GM18502 (cell line): Measurements from ENCODE around the gene RPL22.

Experiments used
- ATAC-seq: cut with Tn5 transposase; IDR thresholded peaks from one replicate; pipeline ENCODE4 v1.9.1; 2021; ENCODE audit warnings: mild to moderate bottlenecking; ENCODE audit not compliant: unreplicated experiment, poor library complexity

The RPL22 gene

DNA sequence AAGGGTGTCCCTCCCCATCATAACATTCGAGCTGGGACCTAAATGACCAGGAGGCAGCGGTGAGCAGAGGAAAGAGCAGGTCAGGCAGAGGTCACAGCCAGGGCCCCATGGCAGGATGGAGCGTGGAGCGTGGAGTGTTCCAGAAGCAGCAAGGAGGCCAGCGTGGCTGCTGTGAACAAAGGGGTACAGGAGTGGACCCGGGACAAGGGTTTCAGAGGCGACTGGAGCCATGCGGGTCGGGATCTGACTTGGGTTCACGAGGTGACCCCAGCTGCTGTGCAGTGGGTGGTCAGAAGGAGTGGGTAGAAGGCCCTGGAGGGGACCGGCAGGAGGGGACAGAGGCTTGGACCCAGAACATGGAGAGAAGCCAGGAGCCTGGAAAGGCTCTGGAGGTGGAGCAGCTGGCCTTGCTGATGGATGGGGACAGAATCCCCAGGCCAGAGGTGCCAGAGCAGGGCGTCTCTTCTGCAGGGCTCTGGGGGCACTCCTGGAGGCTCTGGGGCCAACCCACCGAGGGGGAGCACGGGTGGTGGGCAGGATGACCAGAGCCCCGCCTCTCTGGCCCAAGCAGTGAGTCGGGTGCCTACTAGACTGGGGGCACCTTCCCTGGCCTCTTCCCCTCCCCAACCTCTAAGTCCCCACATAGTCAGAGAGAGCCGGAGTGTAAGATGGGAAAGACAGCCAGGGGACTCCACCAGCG lies 21.6 kb downstream of the RPL22 start:
- ATAC-seq: no peak

GRCh38 chr1:6176779-6177178 lies 22.6 kb downstream of the RPL22 start:
- ATAC-seq: no peak

DNA sequence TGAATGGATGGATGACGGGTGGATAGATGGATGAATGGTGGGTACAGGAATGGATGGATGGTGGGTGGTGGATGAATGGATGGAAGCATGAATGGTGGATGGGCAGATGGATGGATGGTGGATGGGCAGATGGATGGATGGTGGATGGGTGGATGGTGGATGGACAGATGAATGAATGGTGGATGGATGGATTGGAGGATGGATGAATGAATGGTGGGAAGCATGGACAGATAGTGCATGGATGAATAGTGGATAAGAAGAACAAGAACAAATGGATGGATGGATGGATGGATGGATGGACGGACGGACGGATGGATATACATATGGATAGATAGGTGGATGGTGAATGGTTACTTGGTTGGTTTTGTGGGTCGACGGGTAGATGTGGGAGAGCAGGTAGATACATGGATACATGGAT lies 24.0 kb downstream of the RPL22 start:
- no peak for ATAC-seq

DNA sequence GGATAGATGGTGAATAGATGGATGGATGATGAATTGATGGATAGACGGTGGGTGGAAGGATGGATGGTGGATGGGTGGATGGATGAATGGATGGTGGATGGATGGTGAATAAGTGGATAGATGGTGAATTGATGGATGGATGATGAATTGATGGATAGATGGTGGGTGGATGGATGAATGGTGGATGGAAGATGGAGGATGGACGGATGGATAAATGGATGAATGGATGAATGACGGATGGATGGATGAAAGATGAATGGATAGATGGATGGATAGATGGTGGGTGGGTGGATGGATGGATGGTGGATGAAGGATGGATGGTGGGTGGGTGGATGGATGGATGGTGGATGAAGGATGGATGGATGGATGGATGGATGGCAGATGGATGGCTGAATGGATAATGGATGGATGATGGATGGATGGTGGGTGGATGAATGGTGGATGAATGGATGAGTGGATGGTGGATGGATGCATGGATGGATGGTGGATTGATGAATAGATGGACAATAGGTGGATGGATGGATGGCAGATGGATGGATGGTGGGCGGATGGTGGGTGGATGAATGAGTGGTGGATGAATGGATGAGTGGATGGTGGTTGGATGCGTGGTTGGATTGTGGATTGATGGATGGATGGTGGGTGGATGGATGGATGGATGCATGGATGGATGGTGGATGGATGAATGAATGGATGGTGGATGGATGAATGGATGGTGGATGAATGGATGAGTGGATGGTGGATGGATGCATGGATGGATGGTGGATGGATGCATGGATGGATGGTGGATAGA lies 24.6 kb downstream of the RPL22 start:
- ATAC-seq: no peak

DNA sequence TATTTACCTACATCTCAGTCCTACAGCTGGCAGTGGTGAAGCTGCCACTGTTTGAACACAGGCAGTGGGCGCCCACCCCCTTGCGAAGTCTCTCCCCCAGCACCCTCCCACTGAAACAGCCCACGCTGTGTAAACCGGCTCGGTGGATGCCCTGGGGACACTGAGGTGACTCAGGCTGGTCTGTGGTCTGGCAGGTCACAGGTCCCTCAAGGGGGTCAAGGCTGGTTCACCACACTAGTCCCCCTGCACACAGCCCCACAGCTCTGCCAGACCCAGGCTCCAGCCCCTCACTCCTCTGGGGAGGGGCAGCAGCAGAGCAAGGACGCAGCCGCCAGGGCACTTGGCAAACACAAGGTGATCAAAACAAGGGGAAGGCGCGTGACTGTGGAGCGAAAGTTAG lies 26.8 kb downstream of the RPL22 start:
- ATAC-seq: no peak

GRCh38 chr1:6171548-6172124 lies 27.8 kb downstream of the RPL22 start:
- ATAC-seq: no peak

GRCh38 chr1:6170742-6171201 lies 28.6 kb downstream of the RPL22 start:
- no peak for ATAC-seq

GRCh38 chr1:6170116-6170741 lies 29.2 kb downstream of the RPL22 start:
- ATAC-seq: no peak

DNA sequence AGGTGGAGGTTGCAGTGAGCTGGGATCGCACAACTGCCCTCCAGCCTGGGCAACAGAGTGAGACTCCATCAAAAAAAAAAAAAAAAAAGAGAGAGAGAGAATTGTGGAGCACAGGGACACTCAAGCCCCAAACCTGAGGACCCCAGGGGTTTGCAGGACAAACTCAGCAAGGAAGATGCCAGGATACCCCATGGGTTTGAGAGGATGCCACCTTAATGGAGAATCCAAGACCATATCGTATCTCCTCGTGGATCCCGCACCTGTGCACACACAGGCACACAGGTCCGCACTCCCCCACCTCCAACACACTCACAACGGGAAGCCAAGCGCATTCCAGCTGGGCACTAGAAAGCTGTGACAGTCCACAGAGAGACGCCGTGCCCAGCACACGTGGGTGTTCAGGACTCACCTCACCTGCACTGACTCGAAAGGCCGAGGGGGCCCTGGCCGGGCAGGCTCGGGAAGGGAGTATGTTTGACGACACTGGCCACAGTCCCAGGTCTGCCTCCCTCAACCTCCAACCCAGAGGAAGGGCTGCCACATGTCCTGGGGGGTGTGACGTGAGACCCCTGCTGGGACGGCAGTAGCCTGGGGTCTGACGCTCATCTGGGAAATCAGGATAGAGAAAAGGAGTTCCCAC lies 30.3 kb downstream of the RPL22 start:
- ATAC-seq: no peak

- ATAC-seq: no peak
Observed at GRCh38 chr1:6167391-6168303, 31.7 kb downstream of the RPL22 start.

- no peak for ATAC-seq
Observed at GRCh38 chr1:6166655-6167390, 32.6 kb downstream of the RPL22 start.

GRCh38 chr1:6166221-6166620 lies 33.2 kb downstream of the RPL22 start:
- no peak for ATAC-seq

DNA sequence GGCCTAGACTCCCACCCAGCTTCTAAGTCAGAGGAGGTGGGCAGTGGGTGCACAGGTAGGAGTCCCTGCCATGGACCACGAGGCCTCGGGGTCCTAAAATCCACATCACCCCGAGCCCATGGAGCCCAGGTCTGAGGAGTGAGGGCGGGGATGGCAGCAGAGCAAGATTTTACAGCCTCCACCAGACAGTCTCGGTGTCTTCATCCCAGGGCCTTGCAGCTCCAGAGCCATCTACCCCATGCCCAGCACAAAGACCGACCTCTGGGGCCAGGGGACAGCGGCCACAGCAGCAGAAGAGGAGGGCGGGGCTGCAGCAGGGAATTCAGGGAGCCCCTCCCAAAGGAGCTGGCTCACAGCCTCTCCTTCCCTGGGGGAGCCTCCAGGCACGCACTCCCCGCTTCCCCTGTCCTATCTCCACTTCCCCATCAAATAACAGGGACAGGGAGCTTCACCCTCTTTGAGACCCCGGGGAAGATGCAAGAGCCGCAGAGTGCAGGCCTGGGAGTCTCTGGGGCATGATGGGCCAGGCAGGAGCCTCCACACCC lies 33.9 kb downstream of the RPL22 start:
- ATAC-seq: no peak

DNA sequence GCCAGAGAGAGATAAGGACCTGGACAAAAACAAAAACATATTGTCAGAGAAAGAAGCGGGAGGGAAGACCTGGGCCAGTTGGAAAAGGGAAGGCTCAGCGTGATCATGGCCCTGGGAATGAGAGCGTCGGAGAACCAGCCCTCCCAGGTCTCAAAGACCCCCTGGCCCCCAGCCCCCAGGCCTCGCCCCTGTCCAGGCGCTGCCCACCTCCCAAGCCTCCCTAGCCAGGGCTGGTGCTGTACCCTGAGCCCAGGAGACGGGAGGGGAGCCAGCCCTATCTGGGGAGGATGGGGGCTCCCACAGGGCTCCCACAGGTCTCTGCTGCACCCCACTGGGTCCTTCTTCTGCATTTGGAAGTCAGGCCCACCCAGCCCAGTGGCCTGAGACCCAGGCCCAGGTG lies 34.4 kb downstream of the RPL22 start:
- no peak for ATAC-seq

DNA sequence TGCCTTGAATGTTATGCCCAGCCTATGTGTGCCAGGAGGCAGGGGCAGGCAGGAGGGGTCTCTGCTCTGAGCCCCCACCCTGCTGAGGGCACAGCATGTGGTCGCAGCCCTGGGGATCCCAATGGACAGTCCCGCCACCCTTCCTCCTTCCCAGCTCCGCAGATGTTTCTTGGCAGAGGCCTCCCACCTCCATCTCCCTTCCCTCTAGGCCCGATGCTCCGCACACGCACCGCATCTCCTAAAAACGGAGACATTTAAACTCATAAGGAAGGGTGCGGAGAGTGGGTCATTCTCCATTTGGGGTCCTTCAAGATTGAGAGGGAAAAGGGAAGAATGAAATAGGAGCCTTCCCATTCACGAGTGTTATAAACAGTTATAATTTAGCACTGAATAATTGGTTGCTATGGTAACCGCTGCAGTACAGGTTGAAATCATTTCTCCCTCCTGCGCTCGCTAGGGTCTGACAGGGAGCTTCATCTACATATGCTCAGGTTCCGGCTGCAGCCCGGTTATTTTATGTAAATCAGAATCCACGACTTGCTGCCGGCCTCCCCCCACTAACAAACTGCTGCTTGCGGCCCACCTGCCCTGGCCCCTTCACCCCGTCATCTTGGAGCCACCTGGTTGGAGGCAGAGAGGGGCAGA lies 35.3 kb downstream of the RPL22 start:
- ATAC-seq: no peak

DNA sequence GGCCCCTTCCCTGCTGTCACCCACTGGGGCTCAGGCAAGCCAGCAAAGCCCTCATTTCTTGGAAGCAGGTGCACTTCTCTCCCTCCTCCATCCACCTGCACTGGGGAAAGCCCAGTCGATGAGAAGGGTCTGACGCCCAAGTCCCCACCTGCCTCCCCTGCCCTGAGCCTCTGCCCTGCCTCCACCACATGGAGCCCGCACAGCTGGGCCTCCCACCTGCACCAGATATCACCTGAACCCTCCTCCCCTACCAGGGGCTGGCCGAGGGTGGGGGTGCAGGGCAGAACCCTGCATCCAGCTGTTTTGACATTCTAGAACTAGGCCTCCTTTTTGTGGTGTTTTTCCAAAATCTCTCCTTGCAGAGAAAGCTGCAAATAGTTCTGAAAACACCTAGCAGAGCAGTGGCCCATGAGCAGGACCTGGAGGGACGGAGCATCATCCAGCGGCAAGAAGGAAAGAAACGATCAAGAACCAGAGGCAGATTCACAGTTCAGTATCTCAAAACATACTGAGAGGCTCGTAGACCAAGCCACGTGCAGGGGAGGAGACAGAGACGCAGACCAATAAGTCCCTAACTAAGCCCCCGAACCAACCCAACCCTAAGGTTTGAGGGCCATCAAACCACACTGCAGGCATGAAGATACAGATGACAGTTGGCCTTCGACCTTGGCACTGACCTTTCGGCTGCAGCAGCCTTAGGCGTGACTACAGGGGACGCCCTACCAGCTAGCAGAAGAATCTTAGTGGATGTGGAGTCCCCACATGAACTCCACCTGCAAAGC lies 36.0 kb downstream of the RPL22 start:
- ATAC-seq: no peak

- ATAC-seq: no peak
Observed at GRCh38 chr1:6162773-6163172, 36.6 kb downstream of the RPL22 start.
